Anterior cingulate cortex (tissue), 58 donors: ENCODE results near the gene TRIP6.
A peak's percentile ranks its signal among the peaks of the same experiment; 100 is the strongest.

Experiments used
- DNase-seq, 58 donors: peaks; one replicate each; lab custom pipeline; 2025; lab: John Stamatoyannopoulos, UW

TRIP6 gene

GRCh38 chr7:100867776-100868485, 744 bp downstream of the TRIP6 start:
- no peak for DNase-seq

GRCh38 chr7:100873599-100874299, 6.6 kb downstream of the TRIP6 start:
- DNase-seq = no peak

GRCh38 chr7:100874300-100874576, 7.1 kb downstream of the TRIP6 start:
- DNase-seq = peak in 1 of 58 donors; percentile 36

- peak; percentile 68 to 99 (median 97) for DNase-seq
These were observed 7.6 kb downstream of the TRIP6 start, which contains the start of gene SRRT for GRCh38 chr7:100874577-100875355. Gene SRRT, plus strand, starts transcription at chr7:100875103. Its CDS starts 488 bp downstream, at chr7:100875591.

DNA sequence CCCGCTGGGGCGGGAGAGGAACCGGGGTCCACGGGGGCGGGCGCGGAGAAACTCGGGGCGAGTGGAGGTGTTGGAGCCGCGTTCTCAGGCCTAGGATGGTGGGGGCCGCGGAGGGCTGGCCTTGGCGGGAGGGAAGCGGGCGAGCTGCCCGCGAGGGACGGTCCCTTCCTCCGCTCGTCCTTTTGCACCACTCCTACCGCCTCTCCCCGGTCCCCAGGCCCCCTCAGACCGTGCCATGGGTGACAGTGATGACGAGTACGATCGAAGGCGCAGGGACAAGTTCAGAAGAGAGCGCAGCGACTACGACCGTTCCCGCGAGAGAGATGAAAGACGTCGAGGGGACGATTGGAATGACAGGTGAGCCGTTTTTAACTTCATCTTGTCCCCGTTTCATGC, 8.2 kb downstream of the TRIP6 start:
- peak in 2 of 58 donors; percentile 58 to 64 for DNase-seq

DNA sequence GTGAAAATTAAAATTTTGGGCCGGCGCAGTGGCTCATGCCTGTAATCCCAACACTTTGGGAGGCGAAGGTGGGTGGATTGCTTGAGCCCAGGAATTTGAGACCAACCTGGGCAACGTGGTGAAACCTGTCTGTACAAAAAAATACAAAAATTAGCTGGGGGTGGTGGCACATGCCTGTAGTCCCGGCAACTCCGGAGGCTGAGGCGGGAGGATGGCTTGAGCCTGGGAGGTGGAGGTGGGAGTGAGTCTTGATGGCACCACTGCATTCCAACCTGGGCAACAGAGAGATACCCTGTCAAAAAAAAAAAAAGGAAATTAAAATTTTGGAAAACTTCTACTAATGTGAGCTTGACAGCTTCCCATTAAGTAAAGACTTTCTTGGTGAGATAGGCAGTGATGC, 10.8 kb downstream of the TRIP6 start:
- no peak for DNase-seq

GRCh38 chr7:100878685-100879084, 11.5 kb downstream of the TRIP6 start:
- DNase-seq = no peak

GRCh38 chr7:100879685-100880261, 12.6 kb downstream of the TRIP6 start:
- peak in 33 of 58 donors; percentile 12 to 67 (median 32) for DNase-seq

DNA sequence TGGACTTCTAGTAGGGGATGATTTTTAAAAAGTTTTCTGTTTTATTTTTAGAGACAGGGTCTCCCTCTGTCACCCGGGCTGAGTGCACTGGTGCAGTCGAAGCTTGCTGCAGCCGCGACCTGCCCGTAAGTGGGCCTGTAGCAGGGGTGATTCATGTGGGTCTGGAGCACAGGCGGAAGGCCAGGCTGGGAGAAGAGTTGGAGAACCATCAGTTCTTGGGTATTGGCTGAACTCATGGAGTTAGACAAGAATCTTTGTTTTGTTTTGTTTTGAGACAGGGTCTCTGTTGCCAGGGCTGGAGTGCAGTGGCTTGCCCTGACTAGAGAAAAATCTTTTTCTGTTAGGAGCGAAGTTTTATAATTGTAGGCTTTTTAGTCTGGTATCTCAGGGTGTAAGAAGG, 13.5 kb downstream of the TRIP6 start:
- DNase-seq = peak in 8 of 58 donors; percentile 12 to 48 (median 23)

DNA sequence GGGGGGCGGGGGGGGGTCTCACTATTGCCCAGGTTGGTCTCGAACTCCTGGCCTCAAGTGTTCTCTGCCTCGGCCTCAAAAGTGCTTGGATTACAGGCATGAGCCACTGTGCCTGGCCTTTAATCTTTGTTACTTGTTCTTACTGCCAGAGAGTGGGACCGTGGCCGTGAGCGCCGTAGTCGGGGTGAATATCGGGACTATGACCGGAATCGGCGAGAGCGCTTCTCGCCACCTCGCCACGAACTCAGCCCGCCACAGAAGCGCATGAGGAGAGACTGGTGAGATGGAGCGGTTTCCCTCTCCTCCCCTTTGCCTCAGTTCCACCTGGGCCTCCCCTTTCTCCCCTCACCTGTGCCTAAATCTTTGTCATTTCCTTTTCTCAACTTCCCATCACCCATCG, 13.9 kb downstream of the TRIP6 start:
- no peak for DNase-seq

GRCh38 chr7:100882201-100882600, 15.0 kb downstream of the TRIP6 start:
- DNase-seq = no peak

DNA sequence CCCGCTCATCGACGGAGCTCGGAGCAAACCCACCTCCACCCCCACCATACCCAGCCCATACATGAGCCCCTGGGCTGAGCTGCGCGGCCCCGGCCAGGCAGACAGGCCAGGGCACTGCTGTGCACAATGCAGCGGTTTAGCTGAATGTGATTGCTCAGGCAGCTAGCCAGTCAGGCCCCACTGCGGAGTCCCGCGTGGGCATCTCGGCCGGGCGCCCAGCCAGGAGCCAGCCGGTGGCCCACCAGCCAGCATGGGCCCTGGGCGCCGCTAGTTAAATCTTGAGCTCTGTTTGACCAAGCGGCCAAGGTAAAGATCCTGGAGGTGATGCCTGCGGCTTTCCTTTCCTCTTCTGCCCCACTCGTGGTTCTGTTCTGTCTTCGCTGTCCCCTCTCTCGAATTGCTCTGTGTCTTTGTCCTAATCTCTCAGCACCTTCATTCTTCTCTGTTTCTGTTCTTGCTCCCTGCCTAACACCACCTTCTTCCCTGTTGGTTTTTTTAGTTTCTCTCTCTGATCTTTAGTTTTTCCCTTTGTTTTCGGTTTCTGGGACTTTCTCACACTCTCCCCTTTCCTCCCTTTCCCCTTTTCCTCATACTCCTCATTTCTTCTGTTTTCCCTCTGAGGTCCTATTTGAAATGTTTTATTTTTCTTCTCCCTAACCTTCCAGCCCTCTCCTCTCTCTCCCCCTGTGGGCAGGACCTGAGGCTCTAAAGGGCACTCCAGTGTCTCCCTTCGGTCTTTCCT, 15.8 kb downstream of the TRIP6 start:
- DNase-seq = peak in 3 of 58 donors; percentile 19 to 30 (median 21)

DNA sequence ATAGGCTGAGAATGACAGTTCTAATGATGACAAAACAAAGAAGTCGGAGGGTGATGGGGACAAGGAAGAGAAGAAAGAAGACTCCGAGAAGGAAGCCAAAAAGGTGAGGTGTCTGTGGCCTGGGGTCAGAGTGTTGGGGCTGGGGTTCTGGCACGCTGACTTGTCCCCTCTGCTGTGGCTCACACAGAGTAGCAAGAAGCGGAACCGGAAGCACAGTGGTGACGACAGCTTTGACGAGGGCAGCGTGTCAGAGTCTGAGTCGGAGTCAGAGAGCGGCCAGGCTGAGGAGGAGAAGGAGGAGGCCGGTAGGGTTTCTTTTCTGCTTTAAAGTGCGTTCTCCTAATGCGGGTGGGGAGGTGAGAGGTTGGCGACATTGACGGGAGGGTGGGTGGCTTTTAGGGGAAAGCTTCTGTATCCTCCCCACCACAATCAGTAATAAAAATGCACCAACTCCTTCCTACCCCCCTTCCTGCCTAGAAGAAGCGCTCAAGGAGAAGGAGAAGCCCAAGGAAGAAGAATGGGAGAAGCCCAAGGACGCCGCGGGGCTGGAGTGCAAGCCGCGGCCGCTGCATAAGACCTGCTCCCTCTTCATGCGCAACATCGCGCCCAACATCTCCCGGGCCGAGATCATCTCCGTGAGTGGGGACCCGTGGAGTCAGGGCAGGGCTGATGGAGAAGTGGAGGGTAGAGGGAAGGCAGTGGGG, 17.7 kb downstream of the TRIP6 start:
- DNase-seq = peak in 1 of 58 donors; percentile 12

DNA sequence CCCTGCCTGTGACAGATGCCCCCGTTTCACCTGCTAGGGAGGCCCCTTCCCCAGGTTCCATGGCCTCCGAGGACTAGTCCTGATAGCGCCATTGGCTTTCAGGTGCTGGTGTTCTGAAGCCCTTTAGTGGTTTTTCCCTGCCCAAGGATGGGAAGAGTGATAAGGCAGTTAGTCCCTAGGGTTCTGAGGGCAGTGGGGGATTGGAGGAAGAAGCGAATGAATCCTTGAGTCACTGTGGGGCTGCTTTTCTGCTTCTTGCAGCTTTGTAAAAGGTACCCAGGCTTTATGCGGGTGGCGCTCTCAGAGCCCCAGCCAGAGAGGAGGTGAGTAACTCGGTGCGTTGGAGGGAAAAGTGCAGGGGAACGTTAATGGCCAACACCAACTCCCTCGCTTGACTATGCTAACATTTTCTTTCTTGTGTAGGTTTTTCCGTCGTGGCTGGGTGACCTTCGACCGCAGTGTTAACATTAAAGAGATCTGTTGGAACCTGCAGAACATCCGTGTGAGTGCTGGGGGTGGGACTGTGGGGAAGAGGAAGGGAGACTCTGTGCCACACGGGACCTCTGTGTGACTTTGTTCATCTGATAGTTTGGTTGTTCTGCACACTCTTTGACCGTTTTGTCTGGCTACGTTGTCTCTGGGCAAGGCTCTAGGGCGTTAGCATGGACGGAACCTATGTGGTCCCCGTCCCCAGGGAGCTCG, 18.4 kb downstream of the TRIP6 start:
- no peak for DNase-seq

- DNase-seq = no peak
These were observed 19.2 kb downstream of the TRIP6 start for GRCh38 chr7:100886142-100886935.

GRCh38 chr7:100886936-100887515, 19.8 kb downstream of the TRIP6 start:
- DNase-seq = no peak

GRCh38 chr7:100887516-100888290, 20.5 kb downstream of the TRIP6 start:
- no peak for DNase-seq
